Right atrium auricular region (tissue), 2 donors: Measurements from ENCODE around the gene WDR64. TPM values are rescaled to one million over a fixed set of nuclear protein-coding genes. Genes with fewer than 3 reads are reported as not detected.

Experiments
- DNase-seq: peaks from one replicate; pipeline ENCODE4 v3.0.0-alpha.2; 2019; ENCODE audit warnings: low spot score
- H3K27ac ChIP-seq, 2 donors: fragments of 200-600 bp; sonication (generic); 1 replicate in 1 of 2; 2 replicates in 1 of 2; pipeline ENCODE4 v1.5.1; 2016 to 2019
- H3K27me3 ChIP-seq, 2 donors: fragments of 200-600 bp; sonication (generic); one replicate each; pipeline versions ENCODE4 v1.5.1 to v1.6.0; 2017 to 2019
- H3K36me3 ChIP-seq: fragments of 200-600 bp; sonication (generic); one replicate; pipeline ENCODE4 v1.5.1; 2016
- H3K4me1 ChIP-seq, 2 donors: fragments of 200-600 bp; sonication (generic); one replicate each; pipeline versions ENCODE4 v1.5.1 to v1.6.0; 2017 to 2019
- H3K4me3 ChIP-seq, 2 donors: fragments of 200-600 bp; sonication (generic); 1 replicate in 1 of 2; 2 replicates in 1 of 2; pipeline ENCODE4 v1.5.1; 2017 to 2019; ENCODE audit warnings: mild to moderate bottlenecking in 1 of 2, moderate library complexity in 1 of 2
- H3K9me3 ChIP-seq, 2 donors: fragments of 200-600 bp; sonication (generic); one replicate each; pipeline ENCODE4 v1.5.1; 2019
- total RNA-seq, 2 donors: library from RNA; depleted of rRNA; stranded (reverse); fragments of >200 nt; gene quantifications; one replicate each; pipeline ENCODE4 v1.1.0, GENCODE V29; 2016
- TF ChIP-seq, protein P1 (sequence below), 2 donors: fragments of 200-600 bp; sonication (generic); IDR thresholded peaks; one replicate each; pipeline ENCODE4 v1.5.1; 2019; ENCODE audit warnings: antibody characterized with exemption in 2 of 2

Gene WDR64
- total RNA-seq, 2 donors from 2014 or later = not detected

- Histone ChIP-seq H3K4me1 (peaks cover 0 to 10% of the 10 kb centered on the region in 2 donors), H3K9me3 (no peaks in the 10 kb centered on the region), H3K4me3 (no peak overlapping the region), H3K27ac (no peak overlapping the region), H3K36me3 (no peaks in the 10 kb centered on the region), H3K27me3 (no peaks in the 10 kb centered on the region)
- TF ChIP-seq, protein P1, sequence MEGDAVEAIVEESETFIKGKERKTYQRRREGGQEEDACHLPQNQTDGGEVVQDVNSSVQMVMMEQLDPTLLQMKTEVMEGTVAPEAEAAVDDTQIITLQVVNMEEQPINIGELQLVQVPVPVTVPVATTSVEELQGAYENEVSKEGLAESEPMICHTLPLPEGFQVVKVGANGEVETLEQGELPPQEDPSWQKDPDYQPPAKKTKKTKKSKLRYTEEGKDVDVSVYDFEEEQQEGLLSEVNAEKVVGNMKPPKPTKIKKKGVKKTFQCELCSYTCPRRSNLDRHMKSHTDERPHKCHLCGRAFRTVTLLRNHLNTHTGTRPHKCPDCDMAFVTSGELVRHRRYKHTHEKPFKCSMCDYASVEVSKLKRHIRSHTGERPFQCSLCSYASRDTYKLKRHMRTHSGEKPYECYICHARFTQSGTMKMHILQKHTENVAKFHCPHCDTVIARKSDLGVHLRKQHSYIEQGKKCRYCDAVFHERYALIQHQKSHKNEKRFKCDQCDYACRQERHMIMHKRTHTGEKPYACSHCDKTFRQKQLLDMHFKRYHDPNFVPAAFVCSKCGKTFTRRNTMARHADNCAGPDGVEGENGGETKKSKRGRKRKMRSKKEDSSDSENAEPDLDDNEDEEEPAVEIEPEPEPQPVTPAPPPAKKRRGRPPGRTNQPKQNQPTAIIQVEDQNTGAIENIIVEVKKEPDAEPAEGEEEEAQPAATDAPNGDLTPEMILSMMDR (IDR thresholded peaks at IDR 0.05) = no peak
- no peak for DNase-seq
These were observed 13.9 kb upstream of the WDR64 start for GRCh38 chr1:241638099-241638682.

DNA sequence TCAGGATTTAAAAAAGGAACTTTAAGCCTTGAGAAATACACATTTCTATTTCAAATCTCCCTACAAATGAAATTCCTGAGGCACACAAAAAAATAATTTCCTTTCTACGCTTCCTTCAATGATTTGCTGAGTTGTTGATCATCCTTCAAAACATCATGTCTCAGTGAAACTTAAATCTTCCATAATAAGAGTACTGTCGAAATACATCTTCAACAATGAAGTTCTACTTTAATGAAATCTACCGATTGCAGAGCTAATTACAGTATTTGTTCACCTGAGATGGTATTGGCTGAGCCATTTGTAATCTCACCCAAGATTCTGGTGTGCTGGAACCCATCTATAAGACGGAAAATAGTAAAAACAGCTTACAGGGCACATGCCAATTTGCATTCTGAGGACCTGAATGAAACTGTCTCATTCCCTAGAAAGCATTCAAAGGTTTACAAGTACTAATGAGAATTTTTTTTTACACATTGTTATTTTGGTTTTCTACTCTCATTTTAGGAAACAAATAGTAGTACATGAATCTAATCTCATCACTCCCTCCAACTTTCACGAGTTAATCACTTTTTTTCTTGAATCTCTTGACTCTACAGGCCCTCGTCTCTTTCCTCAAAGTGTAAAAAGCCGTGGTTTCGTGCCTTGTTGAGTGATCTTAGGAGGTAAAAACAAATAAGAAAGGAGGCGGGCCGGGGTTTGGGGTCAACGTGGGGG, 13.0 kb upstream of the WDR64 start:
- Histone ChIP-seq H3K27ac (peak overlapping the region in 1 of 2 donors; percentile 79), H3K36me3 (no peaks in the 10 kb centered on the region), H3K4me1 (peaks cover 0 to 10% of the 10 kb centered on the region in 2 donors), H3K4me3 (peak overlapping the region; percentile 87), H3K27me3 (no peaks in the 10 kb centered on the region), H3K9me3 (no peaks in the 10 kb centered on the region)
- TF ChIP-seq, protein P1 (IDR thresholded peaks at IDR 0.05) = no peak
- DNase-seq = no peak

DNA sequence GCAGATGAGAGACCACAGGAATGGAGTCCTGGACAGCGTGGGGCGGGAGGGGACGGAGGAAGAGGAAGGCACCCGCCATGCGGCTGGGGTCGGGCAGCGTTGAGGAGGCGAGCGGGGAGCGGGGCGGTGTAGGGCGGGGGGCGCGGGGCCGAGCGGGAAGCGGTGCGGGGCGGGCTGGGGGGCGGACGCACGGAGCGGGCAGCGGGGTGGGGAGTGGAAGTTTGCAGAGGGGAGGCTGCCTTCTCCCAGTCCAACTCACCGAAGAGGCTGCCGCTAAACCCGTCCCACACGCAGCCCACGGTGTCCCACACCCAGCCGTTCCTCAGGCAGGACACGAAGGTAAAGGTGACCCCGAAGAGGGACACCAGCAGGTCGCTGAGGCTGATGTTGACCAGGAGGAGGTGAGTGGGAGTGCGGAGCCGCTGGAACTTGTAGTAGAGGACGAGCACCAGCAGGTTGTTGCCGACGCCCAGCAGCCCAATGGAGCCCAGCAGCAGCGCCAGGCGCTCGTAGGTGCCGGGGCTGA, 12.4 kb upstream of the WDR64 start:
- TF ChIP-seq, protein P1 (IDR thresholded peaks at IDR 0.05) = no peak
- Histone ChIP-seq H3K27me3 (no peaks in the 10 kb centered on the region), H3K9me3 (no peaks in the 10 kb centered on the region), H3K36me3 (no peaks in the 10 kb centered on the region), H3K4me3 (peak overlapping the region; percentile 87), H3K4me1 (peaks cover 0 to 10% of the 10 kb centered on the region in 2 donors), H3K27ac (peak overlapping the region; percentile 79 to 82)
- DNase-seq = no peak

DNA sequence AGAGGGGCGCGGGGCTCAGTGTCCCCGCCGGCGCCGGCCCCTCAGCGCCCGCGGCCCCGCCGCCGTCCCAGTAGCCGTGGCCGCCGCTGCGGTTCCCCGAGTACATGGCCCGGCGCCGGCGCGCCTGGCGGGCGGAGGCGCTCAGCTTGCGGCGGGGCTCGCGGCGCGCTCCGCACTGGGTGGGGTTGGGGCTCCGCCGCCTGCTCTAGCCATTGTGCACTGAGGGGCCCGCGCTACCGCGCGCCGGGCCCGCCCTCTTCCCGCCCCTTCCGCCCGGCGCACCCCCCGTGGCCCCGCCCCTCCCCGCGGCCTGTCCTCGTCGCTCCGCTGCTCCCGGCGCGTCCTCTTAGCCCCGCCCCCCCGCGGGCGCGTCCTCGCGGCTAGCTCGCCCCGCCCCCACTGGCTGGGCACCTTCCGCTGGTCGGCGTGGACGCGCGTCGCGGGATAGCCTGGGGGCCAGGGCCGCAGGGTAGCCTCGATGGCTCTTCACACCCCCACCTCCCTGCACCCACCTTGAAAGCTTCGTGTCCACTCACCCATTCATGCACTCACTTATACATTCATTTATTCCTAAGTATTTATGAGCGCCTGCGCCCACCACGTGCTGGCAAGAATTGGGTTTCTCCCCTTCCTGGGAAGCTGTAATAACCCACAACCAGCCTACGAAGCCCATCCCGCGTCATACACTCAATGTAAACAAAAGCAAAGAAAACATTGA, 11.8 kb upstream of the WDR64 start, which contains the start of the genes CHML and OPN3:
TSS of gene CHML (minus strand) at position 221 of the 718 bp plus-strand sequence. CDS start 4,603 bp downstream, outside the sequence.
TSS of gene OPN3 (minus strand) at position 221 of the 718 bp plus-strand sequence. CDS start at position 106, 115 bp downstream.
- Histone ChIP-seq H3K27ac (peak within 1 kb of the TSS; percentile 79 to 82), H3K4me3 (peak within 1 kb of the TSS; percentile 87), H3K27me3 (no peaks in the 10 kb centered on the region), H3K36me3 (no peaks in the 10 kb centered on the region), H3K4me1 (peaks cover 0 to 10% of the 10 kb centered on the region in 2 donors), H3K9me3 (no peaks in the 10 kb centered on the region)
- peak; percentile 86 for DNase-seq
- TF ChIP-seq, protein P1 (IDR thresholded peaks at IDR 0.05) = no peak

- H3K4me1 ChIP-seq = peaks cover 0 to 10% of the 10 kb centered on the region in 2 donors
- H3K27me3 ChIP-seq = no peaks in the 10 kb centered on the region
- peak overlapping the region; percentile 55 to 68 for H3K27ac ChIP-seq
- H3K4me3 ChIP-seq = peak overlapping the region in 1 of 2 donors; percentile 87
- H3K36me3 ChIP-seq = no peaks in the 10 kb centered on the region
- no peaks in the 10 kb centered on the region for H3K9me3 ChIP-seq
- TF ChIP-seq, protein P1 (IDR thresholded peaks at IDR 0.05) = no peak
- DNase-seq = no peak
These were observed 11.0 kb upstream of the WDR64 start for GRCh38 chr1:241640867-241641622.
